Smooth muscle cell of the brain vasculature (primary cell): ENCODE results near the gene MYO9B.
"Not testable (repeated sequence)": the region's sequence is repeated elsewhere in the genome, so short reads cannot be mapped to it uniquely, and the experiment has no call there.

Experiments
- DNase-seq: peaks from one replicate; pipeline ENCODE4 v3.0.0-alpha.2; 2012; ENCODE audit warnings: low read depth, low spot score

MYO9B gene

DNA sequence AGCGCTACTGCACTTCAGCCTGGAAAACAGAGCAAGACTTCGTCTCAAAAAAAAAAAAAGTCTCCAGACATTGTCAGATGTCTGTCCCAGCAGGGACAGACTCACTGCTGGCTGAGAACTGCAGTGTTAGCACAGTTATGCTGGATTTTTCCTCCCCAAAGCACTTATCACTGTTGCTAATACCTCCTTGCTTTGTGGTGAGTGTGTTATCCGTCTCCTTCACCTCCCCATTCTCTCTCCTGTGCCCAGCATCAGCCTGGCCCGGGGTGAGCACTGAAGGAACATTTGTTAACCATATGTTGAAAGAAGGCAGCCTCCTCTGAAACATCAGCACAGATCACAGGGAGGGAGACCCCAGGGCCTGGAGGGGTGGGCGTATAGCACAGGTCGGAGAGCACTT, 11.3 kb downstream of the MYO9B start:
- no peak for DNase-seq

DNA sequence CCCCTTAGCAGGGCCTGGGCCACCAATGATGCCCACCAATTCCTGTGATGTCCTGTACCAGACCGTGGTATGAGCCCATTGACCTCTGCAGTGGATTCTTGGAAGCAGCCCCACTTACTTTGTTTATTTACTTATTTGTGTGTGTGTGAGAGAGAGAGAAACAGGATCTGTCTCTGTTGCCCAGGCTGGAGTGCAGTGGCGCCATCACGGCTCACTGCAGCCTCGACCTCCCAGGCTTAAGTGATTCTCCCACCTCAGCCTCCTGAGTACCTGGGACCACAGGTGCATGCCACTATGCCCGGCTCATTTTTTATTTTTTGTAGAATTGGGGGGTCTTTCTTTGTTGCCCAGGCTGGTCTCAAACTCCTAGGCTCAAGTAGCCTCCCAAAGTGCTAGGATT, 13.0 kb downstream of the MYO9B start:
- no peak for DNase-seq

DNA sequence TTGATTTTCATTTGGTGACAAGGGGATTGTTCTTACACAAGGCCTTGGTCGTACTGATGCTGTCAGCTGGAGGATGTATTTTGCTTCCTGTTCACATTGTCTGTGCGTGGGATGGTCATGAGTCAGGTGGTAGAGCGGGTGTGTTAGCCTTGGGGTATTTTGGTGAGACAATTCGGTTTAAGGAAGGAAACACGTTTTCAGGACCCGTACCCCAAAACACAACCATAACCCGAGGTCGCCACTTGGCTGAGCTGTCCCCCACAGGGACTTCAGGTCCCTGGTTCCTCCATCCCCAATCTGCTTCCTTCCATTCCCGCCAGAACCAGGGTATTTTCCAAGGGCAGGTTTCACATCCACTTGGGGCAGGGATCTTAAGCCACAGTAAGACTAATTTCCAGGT, 15.0 kb downstream of the MYO9B start:
- DNase-seq: no peak

DNA sequence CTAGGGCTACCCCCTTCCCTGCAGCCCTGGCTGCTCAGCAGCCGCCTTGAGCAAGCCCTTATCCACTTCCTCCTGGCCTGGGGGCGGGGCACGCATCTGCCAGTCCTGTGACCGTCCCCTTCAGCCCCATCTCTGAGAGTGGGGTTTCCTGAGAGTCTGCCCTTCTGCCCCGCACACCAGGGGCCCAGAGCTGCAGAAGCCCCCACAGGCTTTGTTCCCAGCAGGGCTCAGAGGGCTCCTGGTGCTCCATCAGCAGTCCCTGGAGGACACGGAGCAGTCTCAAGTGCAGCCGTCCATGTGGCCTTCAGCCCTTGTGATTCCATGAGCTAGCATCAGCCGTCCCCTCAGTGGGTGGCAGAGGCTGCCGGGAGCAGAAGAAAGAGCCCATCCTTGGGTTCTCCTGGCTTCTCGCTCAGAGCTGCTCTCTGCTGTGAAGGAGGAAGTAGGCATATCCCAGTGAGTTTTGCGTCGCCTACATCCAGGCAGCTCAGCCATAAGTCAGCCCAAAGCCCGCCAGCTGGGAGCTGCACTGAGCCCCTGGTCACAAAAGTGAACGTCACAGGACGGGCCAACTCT, 16.3 kb downstream of the MYO9B start:
- no peak for DNase-seq

DNA sequence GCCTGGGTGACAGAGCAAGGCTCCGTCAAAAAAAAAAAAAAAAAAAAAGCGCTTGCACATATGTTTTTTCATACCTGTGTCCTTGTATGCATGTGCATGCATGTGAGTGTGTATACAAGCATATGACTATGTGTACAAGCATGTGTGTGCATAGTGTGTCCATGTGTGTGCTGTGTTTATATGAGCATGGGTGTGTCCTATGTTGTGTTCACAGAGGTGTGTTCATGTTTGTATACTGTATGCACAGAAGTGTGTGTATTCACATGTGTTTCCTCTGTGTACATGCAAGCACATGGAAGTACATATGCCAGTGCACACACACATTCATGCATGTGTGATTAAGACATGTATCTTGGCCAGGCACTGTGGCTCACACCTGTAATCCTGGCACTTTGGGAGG, 17.1 kb downstream of the MYO9B start:
- no peak for DNase-seq

DNA sequence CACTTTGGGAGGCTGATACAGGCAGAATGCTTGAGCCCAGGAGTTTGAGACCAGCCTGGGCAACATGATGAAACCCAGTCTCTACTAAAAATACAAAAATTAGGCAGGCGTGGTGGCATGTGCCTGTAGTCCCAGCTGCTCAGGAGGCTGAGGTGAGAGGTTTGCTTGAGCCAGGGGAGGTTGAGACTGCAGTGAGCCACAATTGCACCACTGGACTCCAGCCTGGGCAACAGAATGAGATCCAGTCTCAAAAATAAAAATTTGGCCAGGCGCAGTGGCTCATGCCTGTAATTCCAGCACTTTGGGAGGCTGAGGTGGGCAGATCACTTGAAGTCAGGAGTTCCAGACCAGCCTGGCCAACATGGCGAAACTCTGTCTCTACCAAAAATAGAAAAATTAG, 19.1 kb downstream of the MYO9B start:
- DNase-seq: not testable (repeated sequence)

DNA sequence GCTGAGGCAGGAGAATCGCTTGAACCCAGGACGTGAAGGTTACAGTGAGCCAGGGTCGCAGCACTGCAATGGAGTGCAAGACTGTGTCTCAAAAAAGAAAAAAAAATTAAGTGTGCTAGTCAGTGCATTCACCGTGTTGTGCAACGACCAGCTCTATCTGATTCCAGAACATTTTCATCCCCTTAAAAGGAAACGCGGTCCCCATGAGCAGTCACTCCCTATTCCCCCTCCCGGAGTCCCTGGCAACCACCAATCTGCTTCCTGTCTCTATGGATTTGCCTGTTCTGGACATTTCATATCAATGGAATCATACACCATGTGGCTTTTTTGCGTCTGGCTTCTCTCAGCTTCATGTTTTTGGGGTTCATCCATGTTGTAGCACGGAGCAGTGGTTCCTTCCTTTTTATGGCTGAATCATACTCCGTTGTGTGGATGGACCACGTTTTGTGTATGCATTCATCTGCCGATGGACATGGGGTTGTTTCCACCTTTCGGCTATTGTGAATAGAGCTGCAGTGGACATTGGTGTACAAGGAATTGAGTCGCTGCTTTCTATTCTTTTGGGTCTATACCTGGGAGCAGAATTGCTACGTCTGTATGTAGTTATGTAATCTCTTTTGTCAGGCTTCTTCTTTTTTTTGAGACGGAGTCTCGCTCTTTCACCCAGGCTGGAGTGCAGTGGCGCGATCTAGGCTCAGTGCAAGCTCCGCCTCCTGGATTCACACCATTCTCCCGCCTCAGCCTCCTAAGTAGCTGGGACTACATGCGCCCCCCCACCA, 19.8 kb downstream of the MYO9B start:
- DNase-seq: no peak

DNA sequence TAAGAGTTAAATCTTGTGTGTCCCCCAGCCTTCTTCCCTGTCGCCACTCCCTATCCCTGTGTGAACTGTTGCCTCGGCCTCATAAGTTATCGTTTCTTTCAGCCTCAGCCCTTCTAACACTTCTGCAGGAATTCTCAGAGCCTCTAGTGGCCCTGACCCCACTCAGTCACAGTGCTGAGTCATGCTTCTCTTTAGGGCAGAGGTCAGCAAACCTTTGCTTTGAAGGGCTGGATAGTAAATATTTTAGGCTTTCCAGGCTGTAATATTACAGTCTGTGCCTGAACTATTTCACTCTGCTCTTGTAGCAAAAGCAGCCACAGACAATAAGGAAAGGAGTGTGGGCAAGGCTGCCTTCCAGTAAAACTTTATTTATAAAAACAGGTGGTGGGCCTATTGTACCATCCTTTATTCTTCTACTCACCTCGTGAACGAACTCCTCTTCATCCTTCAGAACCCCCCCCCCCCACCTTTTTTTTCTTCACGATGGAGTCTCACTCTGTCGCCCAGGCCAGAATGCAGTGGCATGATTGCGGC, 22.1 kb downstream of the MYO9B start:
- no peak for DNase-seq

DNA sequence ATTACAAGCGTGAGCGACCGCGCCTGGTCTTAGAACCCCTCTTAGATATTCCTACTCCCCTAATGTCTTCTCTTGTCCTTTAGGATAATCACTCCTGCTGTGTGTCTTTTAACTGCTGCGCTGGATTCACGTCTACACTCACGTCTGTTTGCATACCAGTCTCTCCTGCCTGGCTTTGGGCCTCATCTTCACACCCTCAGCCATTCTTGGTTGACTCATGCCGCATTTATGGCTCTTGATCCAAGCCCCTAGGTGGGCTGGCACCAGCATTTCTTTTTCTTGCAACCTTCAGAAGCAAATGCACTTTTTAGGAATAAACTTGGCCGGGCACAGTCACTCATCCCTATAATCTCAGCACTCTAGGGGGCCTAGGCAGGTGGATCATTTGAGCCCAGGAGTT, 22.7 kb downstream of the MYO9B start:
- no peak for DNase-seq

DNA sequence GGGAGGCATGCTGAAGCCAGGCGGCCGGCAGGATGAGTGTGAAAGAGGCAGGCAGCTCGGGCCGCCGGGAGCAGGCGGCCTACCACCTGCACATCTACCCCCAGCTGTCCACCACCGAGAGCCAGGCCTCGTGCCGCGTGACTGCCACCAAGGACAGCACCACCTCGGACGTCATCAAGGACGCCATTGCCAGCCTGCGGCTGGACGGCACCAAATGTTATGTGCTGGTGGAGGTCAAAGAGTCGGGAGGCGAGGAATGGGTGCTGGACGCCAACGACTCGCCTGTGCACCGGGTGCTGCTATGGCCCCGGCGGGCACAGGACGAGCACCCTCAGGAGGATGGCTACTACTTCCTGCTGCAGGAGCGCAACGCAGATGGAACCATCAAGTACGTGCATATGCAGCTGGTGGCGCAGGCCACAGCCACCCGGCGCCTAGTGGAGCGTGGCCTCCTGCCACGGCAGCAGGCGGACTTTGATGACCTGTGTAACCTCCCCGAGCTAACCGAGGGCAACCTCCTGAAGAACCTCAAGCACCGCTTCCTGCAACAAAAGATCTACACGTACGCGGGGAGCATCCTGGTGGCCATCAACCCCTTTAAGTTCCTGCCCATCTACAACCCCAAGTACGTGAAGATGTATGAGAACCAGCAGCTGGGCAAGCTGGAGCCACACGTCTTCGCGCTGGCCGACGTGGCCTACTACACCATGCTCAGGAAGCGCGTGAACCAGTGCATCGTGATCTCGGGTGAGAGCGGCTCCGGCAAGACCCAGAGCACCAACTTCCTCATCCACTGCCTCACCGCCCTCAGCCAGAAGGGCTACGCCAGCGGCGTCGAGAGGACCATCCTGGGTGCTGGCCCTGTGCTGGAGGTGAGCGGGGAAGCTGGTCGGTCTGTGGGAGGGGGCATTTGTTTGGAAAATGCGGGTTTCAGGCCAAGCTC, 26.4 kb downstream of the MYO9B start:
- no peak for DNase-seq

DNA sequence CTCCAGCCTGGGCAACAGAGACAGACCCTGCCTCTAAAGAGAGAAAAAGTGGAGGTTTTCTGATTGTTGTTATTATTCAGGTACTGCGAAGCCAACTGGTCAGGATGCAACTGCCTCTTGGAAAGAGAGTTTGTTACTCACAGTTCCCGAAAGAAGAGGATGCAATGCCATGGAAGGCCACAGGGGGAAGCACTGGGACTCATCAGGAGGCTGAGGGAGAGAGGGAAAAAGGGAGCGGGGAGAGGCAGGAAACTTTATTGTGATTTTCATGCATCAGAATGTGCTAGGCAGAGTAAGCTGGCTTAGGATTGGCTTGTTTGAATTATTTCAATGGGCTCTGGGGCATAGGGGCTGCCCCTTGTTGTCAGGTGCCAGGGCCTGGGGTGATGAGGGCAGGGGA, 27.6 kb downstream of the MYO9B start:
- no peak for DNase-seq

DNA sequence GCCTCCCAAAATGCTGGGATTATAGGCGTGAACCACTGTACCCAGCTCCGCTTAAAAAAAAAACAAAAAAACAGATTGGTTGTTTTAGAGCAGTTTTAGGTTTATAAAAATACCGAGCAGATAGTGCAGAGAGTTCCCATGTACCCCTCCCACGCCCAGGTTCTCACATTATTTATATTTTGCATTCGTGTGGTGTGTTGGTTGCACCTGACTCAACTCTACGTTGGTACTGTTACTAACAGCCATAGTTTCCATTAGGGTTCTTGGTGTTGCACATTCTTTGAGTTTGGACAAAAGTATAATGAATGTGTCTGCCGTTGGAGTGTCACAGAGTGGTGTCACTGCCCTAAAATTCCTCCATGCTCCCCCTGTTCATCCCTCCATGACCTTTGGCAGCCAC, 29.1 kb downstream of the MYO9B start:
- no peak for DNase-seq

DNA sequence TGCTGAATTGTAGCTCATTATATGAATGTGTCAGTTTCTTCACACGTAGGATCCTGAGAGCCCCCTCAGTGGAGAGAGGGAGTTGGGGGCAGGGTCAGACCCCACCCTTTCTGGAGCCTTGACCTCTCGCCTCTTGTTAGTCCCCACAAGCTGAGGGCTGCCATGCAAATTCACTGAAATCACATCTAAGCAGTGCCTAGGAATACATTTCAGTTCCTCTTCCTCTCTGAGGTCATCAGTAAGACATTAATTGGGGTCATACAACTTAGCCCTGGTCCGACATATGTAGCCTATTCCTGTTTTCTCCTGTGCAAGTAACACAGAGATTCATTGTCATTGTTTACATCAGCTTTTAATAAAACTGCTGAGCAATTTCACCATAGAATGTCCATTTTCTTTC, 30.0 kb downstream of the MYO9B start:
- DNase-seq: no peak

DNA sequence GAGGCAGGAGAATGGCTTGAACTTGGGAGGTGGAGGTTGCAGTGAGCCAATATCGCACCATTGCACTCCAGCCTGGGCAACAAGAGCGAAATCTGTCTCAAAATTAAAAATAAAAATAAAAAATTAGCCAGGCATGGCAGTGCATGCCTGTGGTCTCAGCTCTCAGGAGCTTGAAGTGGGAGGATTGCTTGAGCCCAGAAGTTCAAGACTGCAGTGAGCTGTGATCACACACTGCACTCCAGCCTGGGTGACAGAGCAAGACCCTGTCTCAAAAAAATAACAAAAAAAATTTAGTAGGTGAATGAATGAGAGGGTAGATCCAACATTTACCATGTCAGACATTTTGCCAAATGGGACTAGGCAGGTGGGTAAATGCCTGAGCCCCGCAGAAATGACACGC, 31.4 kb downstream of the MYO9B start:
- not testable (repeated sequence) for DNase-seq

DNA sequence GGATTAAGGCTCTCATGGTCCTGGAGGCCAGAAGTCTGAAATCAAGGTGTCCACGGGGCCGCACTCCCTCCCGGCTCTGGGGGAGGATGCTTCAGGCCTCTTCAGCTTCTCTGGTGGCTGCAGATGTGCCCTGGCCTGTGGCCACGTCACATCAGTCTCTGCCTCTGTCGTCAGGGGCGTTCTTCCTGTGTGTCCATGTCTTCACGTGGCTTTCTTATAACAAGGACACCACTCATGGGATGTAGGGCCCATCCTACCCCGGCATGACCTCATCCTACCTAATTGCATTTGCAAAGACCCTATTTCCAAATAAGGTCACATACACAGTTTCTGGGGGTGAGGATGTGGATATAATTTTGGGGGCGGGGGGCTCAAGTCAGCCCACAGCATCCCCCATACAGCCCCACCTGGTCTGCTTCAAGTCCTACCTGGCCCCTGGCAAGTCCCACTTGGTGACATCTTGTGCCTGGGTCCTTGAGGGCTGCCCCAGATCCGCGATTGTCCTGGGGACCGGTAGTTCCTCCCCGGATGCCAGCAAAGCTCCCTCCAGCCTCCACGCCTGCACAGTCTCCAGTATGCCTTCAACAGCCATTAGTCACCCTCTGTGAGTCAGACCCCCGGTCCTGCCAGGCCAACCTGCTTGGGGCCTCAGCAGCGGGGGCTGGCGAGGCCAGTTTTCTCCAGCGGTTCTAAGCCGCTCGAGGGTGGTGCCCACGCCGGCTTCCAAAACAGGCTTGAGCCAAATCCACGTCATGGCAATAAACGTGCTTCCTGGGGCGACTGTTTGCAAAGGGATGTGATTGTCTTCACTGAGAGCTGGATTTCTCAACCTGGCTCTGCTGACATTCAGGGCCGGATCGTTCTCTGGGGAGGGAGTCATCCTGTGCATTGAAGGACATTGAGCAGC, 32.2 kb downstream of the MYO9B start:
- peak; percentile 78 for DNase-seq

DNA sequence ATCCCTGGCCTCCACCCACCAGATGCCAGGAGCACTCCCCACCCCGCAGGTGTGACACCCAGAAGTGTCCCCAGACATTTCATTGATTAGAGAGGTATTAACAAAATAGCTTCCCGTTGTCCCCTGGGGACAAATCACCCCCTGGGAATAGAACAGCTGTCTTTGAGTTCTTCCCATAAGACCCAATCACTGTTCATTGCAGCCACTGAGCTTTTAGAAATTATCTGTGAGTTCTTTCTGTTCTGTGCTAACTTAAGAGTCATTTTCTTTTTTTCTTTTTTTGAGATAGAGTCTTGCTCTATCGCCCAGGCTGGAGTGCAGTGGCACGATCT, 32.8 kb downstream of the MYO9B start:
- DNase-seq: no peak

DNA sequence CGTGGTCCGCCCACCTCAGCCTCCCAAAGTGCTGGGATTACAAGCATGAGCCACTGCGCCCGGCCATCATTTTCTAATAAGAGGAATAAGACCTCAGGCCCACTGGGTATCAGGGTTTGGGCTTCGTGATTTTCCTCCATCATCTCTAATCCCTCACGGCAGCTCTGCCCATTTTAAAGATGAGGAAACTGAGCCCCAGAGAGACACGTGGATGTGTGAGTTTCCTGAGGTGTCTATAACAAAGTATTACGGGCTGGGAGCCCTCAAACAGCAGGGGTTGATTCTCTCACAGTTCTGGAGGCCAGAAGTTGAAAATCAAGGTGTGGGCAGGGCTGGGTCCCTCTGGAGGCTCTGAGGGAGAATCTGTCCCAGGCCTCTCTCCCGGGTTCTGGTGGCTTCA, 33.7 kb downstream of the MYO9B start:
- no peak for DNase-seq

DNA sequence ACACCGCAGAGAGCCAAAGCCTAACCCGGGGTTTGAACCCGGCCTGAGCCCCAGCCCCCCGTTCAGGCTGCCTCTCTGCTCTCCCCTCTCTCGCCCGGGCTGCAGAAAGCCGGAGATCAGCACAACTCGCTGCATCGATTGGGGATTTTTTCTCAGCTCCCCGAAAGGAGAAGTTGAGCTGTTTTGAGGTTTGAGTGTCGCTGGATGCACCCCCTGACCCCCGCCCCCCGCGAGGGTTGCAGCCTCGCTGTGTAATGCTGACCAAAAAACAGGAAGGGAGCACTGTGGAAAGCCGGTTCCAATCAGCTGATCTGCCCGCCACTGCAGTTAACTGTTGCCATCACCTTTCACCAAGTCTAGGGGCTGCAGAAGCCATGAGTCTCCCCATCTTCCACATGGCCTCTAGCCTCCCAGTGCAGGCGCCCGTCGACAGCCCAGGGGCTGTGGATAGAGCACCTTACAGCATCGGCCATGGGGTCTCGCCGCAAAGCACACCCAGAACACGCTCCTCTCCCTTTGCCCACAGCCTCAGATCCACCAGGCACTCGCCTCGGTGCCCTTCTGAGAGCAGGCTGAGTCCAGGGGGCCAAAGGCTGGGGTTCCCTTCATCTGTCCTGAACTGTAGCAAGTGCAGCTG, 34.5 kb downstream of the MYO9B start:
- no peak for DNase-seq

DNA sequence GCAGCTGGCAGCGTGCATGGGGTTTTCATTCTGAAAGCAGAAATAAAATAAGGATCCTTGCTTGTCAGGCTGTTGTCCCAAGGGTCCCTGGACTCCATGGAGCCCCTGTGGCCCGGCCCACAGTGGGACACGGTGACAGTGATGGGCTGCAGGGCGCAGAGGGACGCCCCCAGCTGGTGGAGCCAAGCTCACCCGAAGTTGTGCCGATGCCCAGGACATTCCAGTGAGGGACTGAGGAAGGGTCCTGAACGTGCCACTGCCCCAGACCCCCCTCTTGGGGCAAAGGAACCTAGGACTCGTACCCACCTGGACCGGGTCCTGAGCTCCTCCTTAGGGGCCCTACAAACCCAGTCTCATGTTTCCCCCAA, 35.0 kb downstream of the MYO9B start:
- DNase-seq: no peak

DNA sequence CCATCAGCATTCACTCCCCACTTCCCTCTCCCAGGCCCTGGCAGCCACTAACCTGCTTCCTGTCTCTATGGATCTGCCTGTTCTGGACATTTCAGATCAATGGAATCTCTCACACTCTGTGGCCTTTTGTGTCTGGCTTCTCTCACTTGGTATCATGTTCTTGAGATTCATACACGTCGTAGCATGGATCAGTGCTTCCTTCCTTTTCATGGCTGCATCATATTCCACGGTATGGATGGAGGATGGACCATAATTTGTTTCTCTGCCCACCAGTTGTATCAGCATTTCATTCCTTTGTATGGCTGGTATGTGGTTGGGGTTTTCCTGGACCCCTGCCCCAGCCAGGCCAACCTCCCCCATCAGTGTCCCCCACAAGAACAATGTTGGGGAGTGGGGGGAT, 36.2 kb downstream of the MYO9B start:
- DNase-seq: no peak

DNA sequence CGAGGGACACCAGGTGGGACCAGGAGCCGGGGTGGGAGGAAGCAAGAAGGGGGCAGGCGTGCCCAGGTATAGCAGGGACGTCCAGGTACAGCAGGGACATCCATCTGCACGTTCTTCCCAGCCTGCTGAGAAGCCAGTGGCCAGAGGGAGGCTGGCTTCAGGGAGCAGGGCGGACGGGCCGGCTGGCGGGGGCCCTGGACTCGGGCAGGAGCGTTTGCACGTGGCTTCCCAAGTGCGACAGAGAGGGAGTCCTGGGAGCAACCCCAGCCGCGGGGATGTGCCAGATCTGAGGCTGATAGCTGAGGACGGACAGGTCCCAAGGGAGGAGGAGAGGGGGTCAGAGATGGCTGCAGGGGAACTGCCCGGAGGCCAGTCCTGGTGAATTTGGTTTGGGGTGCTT, 36.7 kb downstream of the MYO9B start:
- no peak for DNase-seq
